22Rv1 (cell line): Measurements from ENCODE around the gene B4GALT3.

Experiments used
- CTCF ChIP-seq: fragments of 450-650 bp; IDR thresholded peaks from 2 replicates; pipeline ENCODE4 v1.5.1; 2017; ENCODE audit warnings: mild to moderate bottlenecking
- ZFX ChIP-seq: fragments of 450-650 bp; IDR thresholded peaks from 2 replicates; pipeline ENCODE4 v1.6.1; 2017; ENCODE audit warnings: antibody characterized with exemption, borderline replicate concordance

GRCh38 chr1:161158316-161159010 is 18.8 kb downstream of the B4GALT3 start:
- TF ChIP-seq CTCF (no peak), ZFX (no peak)
